T-cell (primary cell): Measurements from ENCODE around the gene NTN5. TPM values are rescaled to one million over a fixed set of nuclear protein-coding genes. Genes with fewer than 3 reads are reported as not detected.
"Not testable (repeated sequence)": the region's sequence is repeated elsewhere in the genome, so short reads cannot be mapped to it uniquely, and the experiment has no call there.

ENCODE experiments used
- ATAC-seq, 4 experiments: fragments of 200-7000 bp in 3 of 4; fragments of 150-1000 bp in 1 of 4; cut with Tn5 transposase; replicated peaks in 1 of 4; 1 replicate in 3 of 4; 2 replicates in 1 of 4; pipeline ENCODE4 v1.10.0; 2021; ENCODE audit warnings: moderate library complexity in 3 of 4, mild to moderate bottlenecking in 2 of 4, moderate number of reproducible peaks in 1 of 4
- CTCF ChIA-PET, 2 donors: fragments of 300-600 bp; sonication (Branson Sonifier 250); formaldehyde crosslinking; loops; one replicate each; lab custom pipeline; 2022; ENCODE audit warnings: antibody characterized with exemption in 2 of 2; lab: Charles Lee
- POLR2A ChIA-PET, 2 donors: fragments of 300-600 bp; sonication (Branson Sonifier 250); formaldehyde crosslinking; loops; one replicate each; lab custom pipeline; 2022; ENCODE audit warnings: antibody characterized with exemption in 2 of 2; lab: Charles Lee
- DNase-seq, 35 experiments: peaks; one replicate each; pipeline versions ENCODE4 v3.0.0 to v3.0.0-alpha.2; 2013 to 2023
- H3K27ac ChIP-seq: one replicate; pipeline ENCODE4 v1.5.1; 2013; ENCODE audit warnings: low read length
- H3K27me3 ChIP-seq, 2 experiments: replicated peaks in 1 of 2; 1 replicate in 1 of 2; 2 replicates in 1 of 2; pipeline versions ENCODE4 v1.6.1 to v1.7.0; 2013; ENCODE audit warnings: low read length in 1 of 2, mixed read lengths in 1 of 2; ENCODE audit not compliant: control insufficient read depth in 2 of 2, insufficient read depth in 2 of 2; ENCODE audit errors: extremely low read depth in 1 of 2
- H3K36me3 ChIP-seq, 2 donors: 1 replicate in 1 of 2; 2 replicates in 1 of 2; pipeline versions ENCODE4 v1.6.1 to v1.7.0; 2013; ENCODE audit warnings: low read length in 1 of 2; ENCODE audit not compliant: control insufficient read depth in 2 of 2, insufficient read depth in 1 of 2; ENCODE audit errors: extremely low read depth in 1 of 2
- H3K4me1 ChIP-seq, 2 experiments: 1 replicate in 1 of 2; 2 replicates in 1 of 2; pipeline versions ENCODE4 v1.6.1 to v1.7.0; 2013; ENCODE audit warnings: low read length in 2 of 2, mixed read lengths in 1 of 2; ENCODE audit not compliant: insufficient read depth in 2 of 2, control insufficient read depth in 1 of 2; ENCODE audit errors: extremely low read depth in 1 of 2
- H3K4me3 ChIP-seq, 2 donors: 1 replicate in 1 of 2; 2 replicates in 1 of 2; pipeline versions ENCODE4 v1.5.1 to v1.7.0; 2013; ENCODE audit warnings: mild to moderate bottlenecking in 2 of 2, low read length in 1 of 2, moderate library complexity in 1 of 2; ENCODE audit not compliant: control insufficient read depth in 1 of 2; ENCODE audit errors: extremely low read depth in 1 of 2
- H3K9me3 ChIP-seq: 2 replicates; pipeline ENCODE4 v1.7.0; 2013
- H3K27ac Mint-ChIP-seq, 2 donors: one replicate each; pipeline ENCODE4 v1.8.0; 2020 to 2021; ENCODE audit warnings: mild to moderate bottlenecking in 2 of 2, mixed read lengths in 2 of 2
- H3K27me3 Mint-ChIP-seq, 2 donors: one replicate each; pipeline ENCODE4 v1.8.0; 2021 to 2022; ENCODE audit warnings: mixed read lengths in 2 of 2
- H3K36me3 Mint-ChIP-seq: one replicate; pipeline ENCODE4 v1.8.0; 2021; ENCODE audit warnings: mixed read lengths
- H3K4me1 Mint-ChIP-seq, 3 donors: one replicate each; pipeline ENCODE4 v1.8.0; 2020 to 2022; ENCODE audit warnings: mixed read lengths in 3 of 3, mild to moderate bottlenecking in 1 of 3
- H3K4me3 Mint-ChIP-seq, 3 donors: one replicate each; pipeline ENCODE4 v1.8.0; 2020 to 2022; ENCODE audit warnings: mild to moderate bottlenecking in 3 of 3, mixed read lengths in 3 of 3, moderate library complexity in 3 of 3
- H3K9me3 Mint-ChIP-seq, 3 donors: one replicate each; pipeline ENCODE4 v1.8.0; 2020 to 2022; ENCODE audit warnings: mixed read lengths in 3 of 3
- WGBS: methylation state at CpG from one replicate; pipeline ENCODE4 v1.1.5; 2013; ENCODE audit warnings: missing lambda C conversion rate; ENCODE audit not compliant: insufficient coverage; 5-methylcytosine and 5-hydroxymethylcytosine counted together
- total RNA-seq, 35 experiments: library from RNA in 6 of 35; stranded (reverse) in 6 of 35; fragments of 120-200 nt in 1 of 35; gene quantifications; one replicate each; pipeline versions ENCODE4 v1.2.1 to v1.2.4 and lab custom pipeline; 2013 to 2026

The NTN5 gene
- total RNA-seq, 5 donors from 2014 or later (not counting 1 experiment from before 2014, with no cell fraction given) = 2.2 to 4.2 (median 3.5) TPM

DNA sequence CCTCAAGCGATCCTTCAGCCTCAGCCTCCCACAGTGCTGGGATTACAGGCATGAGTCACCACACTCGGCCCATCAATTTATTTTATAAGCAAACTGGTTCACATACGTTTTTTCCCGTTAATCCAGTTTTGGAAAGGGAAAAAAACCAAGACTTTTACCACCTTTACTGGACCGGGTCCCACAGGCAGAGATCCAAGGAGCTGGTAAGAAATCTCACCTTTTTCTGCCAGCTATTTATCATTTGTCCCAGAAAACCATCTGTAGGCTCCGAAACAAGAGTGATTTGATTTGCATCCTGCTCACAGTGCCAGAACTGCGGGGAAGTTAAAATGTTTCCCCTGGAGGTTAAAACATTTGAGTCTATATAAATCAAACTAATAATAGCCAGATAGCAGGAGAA lies 16.6 kb upstream of the NTN5 start:
- Histone ChIP-seq H3K27me3 (no peaks in the 10 kb centered on the region), H3K4me1 (no peaks in the 10 kb centered on the region), H3K4me3 (no peak overlapping the region), H3K36me3 (no peaks in the 10 kb centered on the region), H3K9me3 (no peaks in the 10 kb centered on the region), H3K27ac (no peak overlapping the region)
- Mint-ChIP-seq H3K4me3 (no peak overlapping the region), H3K27ac (no peak overlapping the region), H3K36me3 (peaks cover 3% of the 10 kb centered on the region), H3K27me3 (no peaks in the 10 kb centered on the region), H3K9me3 (no peaks in the 10 kb centered on the region), H3K4me1 (no peaks in the 10 kb centered on the region)
- DNase-seq (no peak), ATAC-seq (no peak)
- ChIA-PET CTCF (no interaction called here), POLR2A (no interaction called here)
- 90% methylated on average over 2 of the region's 7 CpGs for WGBS

DNA sequence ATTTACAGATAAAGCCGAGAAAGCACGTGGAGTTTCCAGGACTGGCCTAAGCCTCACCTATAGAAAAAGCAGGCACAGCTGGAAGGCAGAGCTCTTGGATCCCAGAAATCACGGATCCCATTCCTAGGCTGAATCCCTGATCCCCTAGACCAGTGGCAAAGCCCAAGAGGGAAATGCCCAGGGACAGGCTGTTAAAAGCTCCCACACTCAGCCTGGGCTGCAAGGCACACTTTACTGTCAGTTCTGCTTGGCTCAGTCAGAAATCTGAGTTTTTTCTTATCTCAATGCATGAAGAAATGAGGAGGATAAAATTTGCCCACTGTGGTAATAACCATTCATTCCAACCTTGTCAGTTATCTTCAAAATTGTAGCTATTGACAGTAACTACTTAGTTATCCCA lies 15.0 kb upstream of the NTN5 start:
- H3K9me3 ChIP-seq = no peaks in the 10 kb centered on the region
- no peak overlapping the region for H3K4me3 ChIP-seq
- 89% methylated on average over 3 of the region's 3 CpGs for WGBS
- no peak overlapping the region for H3K27ac ChIP-seq
- DNase-seq (no peak), ATAC-seq (no peak)
- POLR2A ChIA-PET = no interaction called here
- no peaks in the 10 kb centered on the region for H3K36me3 Mint-ChIP-seq
- H3K27me3 ChIP-seq = no peaks in the 10 kb centered on the region
- no peak overlapping the region for H3K4me3 Mint-ChIP-seq
- H3K9me3 Mint-ChIP-seq = no peaks in the 10 kb centered on the region
- no peaks in the 10 kb centered on the region for H3K4me1 Mint-ChIP-seq
- no peak overlapping the region for H3K27ac Mint-ChIP-seq
- H3K36me3 ChIP-seq = no peaks in the 10 kb centered on the region
- H3K4me1 ChIP-seq = no peaks in the 10 kb centered on the region
- no peaks in the 10 kb centered on the region for H3K27me3 Mint-ChIP-seq
- CTCF ChIA-PET = no interaction called here

DNA sequence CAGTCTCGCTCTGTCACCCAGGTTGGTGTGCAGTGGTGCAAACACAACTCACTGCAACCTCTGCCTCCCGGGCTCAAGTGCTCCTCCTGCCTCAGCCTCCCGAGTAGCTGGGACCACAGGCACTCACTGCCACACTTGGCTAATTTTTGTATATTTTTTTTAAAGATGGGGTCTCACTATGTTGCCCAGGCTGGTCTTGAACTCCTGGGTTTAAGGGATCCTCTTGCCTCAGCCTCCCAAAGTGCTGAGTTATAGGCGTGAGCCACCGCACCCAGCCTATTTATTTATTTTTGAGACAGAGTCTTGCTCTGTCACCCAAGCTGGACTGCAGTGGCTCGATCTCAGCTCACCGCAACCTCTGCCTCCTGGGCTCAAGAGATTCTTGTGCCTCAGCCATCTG lies 13.8 kb upstream of the NTN5 start:
- H3K27ac Mint-ChIP-seq, H3K4me1 ChIP-seq, ATAC-seq, DNase-seq, H3K9me3 ChIP-seq, H3K27me3 ChIP-seq, H3K27me3 Mint-ChIP-seq, H3K27ac ChIP-seq, H3K4me1 Mint-ChIP-seq, H3K4me3 ChIP-seq, H3K4me3 Mint-ChIP-seq, H3K36me3 Mint-ChIP-seq, H3K9me3 Mint-ChIP-seq, CTCF ChIA-PET, H3K36me3 ChIP-seq, POLR2A ChIA-PET: not testable (repeated sequence)
- 100% methylated on average over 4 of the region's 7 CpGs for WGBS

DNA sequence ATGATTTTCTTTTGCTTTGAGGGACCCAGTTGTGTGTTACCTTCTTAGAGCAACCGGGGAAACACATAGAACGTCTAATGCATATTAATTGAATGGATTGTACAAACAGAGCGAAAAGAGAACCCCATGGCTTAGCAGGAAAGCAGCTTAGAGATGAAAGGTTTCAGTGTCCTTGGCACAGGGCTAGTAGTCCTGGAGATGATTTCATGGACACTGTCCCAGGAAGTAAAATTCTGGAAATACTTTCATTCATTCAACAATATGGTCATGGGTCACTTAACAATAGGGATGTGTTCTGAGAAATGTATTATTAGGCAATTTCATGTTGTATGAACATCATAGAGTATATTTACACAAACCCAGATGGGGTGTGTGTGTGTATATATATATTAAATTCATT lies 13.3 kb upstream of the NTN5 start:
- ChIA-PET POLR2A (no interaction called here), CTCF (no interaction called here)
- Histone ChIP-seq H3K4me3 (no peak overlapping the region), H3K4me1 (no peaks in the 10 kb centered on the region), H3K36me3 (no peaks in the 10 kb centered on the region), H3K27me3 (no peaks in the 10 kb centered on the region), H3K9me3 (no peaks in the 10 kb centered on the region), H3K27ac (no peak overlapping the region)
- Mint-ChIP-seq H3K36me3 (no peaks in the 10 kb centered on the region), H3K4me1 (no peaks in the 10 kb centered on the region), H3K9me3 (no peaks in the 10 kb centered on the region), H3K27me3 (no peaks in the 10 kb centered on the region), H3K27ac (no peak overlapping the region), H3K4me3 (no peak overlapping the region)
- ATAC-seq (no peak), DNase-seq (no peak)
- WGBS = 93% methylated on average over 3 of the region's 3 CpGs

DNA sequence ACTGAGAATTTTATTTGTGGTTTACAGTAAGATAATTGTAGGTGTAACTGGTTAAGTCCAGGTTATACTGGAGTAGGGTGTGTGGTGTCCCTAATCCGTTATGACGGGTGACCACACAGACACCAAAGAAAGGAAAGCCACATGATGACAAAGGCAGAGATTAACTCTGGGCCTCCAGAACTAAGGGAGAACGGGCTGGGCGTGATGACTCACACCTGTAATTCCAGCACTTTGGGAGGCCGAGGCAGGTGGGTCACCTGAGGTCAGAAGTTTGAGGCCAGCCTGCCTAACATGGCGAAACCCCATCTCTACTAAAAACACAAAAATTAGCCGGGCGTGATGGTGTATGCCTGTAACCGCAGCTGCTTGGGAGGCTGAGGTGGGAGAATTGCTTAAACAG lies 12.8 kb upstream of the NTN5 start:
- no peak for ATAC-seq
- no peaks in the 10 kb centered on the region for H3K27me3 ChIP-seq
- WGBS = no CpG with 5 or more reads among the region's 9 CpGs
- no peak overlapping the region for H3K4me3 ChIP-seq
- H3K9me3 Mint-ChIP-seq = no peaks in the 10 kb centered on the region
- DNase-seq = no peak
- H3K27ac ChIP-seq = no peak overlapping the region
- no peaks in the 10 kb centered on the region for H3K4me1 Mint-ChIP-seq
- no peaks in the 10 kb centered on the region for H3K27me3 Mint-ChIP-seq
- POLR2A ChIA-PET = no interaction called here
- no peaks in the 10 kb centered on the region for H3K9me3 ChIP-seq
- H3K36me3 ChIP-seq = no peaks in the 10 kb centered on the region
- no peak overlapping the region for H3K27ac Mint-ChIP-seq
- H3K4me1 ChIP-seq = no peaks in the 10 kb centered on the region
- H3K36me3 Mint-ChIP-seq = no peaks in the 10 kb centered on the region
- no peak overlapping the region for H3K4me3 Mint-ChIP-seq
- CTCF ChIA-PET = no interaction called here

DNA sequence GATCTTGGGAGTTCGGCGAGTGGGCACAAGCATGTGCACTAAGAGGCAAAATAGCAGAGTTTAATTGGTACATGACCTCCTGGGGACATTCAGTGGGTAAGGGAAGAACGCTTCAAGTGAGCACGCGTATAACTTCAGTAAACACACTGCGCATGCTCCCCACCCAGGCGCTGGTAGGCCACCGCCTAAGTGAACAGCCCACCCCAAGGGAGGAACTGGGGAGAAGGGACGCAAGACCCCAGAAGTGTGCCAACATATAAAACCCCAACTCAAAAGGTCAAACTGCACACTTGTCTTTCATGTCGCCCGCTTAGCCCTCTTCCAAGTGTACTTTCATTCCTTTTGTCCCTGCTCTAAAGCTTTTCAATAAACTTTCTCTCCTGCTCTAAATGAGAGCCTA lies 10.5 kb upstream of the NTN5 start:
- Histone ChIP-seq H3K4me3 (no peak overlapping the region), H3K4me1 (no peaks in the 10 kb centered on the region), H3K36me3 (no peaks in the 10 kb centered on the region), H3K27ac (no peak overlapping the region), H3K9me3 (no peaks in the 10 kb centered on the region), H3K27me3 (no peaks in the 10 kb centered on the region)
- DNase-seq (peak in 17 of 35 experiments; percentile 3 to 48 (median 21)), ATAC-seq (peak in 3 of 4 experiments; percentile 45 to 79 (median 52))
- WGBS = 65% methylated on average over 4 of the region's 11 CpGs
- no peaks in the 10 kb centered on the region for H3K36me3 Mint-ChIP-seq
- H3K27ac Mint-ChIP-seq = no peak overlapping the region
- H3K27me3 Mint-ChIP-seq = no peaks in the 10 kb centered on the region
- CTCF ChIA-PET = no interaction called here
- H3K4me3 Mint-ChIP-seq = peak overlapping the region in 1 of 3 donors; percentile 12
- no peaks in the 10 kb centered on the region for H3K4me1 Mint-ChIP-seq
- POLR2A ChIA-PET = no interaction called here
- H3K9me3 Mint-ChIP-seq = no peaks in the 10 kb centered on the region

DNA sequence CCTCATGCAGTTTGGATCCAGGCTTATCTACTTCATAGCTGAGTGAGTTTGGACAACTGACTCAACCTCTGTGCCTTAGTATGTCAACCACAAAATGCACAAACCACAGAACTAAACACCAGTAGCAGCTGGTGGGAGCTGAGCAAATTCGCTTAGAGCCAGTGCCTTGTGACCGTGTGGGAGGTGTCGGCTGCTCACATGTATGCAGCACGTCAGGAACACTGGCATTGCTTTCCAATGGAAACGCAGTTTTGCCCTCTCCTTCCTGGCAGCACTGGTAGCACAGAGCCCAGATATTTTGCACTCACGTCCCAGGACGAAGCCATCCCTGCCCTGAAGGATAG lies 8.3 kb upstream of the NTN5 start:
- Histone ChIP-seq H3K9me3 (no peaks in the 10 kb centered on the region), H3K27ac (no peak overlapping the region), H3K4me1 (no peaks in the 10 kb centered on the region), H3K36me3 (no peaks in the 10 kb centered on the region), H3K27me3 (no peaks in the 10 kb centered on the region), H3K4me3 (no peak overlapping the region)
- Mint-ChIP-seq H3K36me3 (no peaks in the 10 kb centered on the region), H3K4me3 (no peak overlapping the region), H3K4me1 (no peaks in the 10 kb centered on the region), H3K27ac (no peak overlapping the region), H3K27me3 (no peaks in the 10 kb centered on the region), H3K9me3 (no peaks in the 10 kb centered on the region)
- DNase-seq (no peak), ATAC-seq (no peak)
- POLR2A ChIA-PET = no interaction called here
- whole genome bisulfite sequencing = 62% methylated on average over 7 of the region's 7 CpGs
- CTCF ChIA-PET = no interaction called here
